K562 treated with DMSO at 1 percent for 24 hours (cell line): ENCODE data around the gene UNC79. TPM values are rescaled to one million over a fixed set of nuclear protein-coding genes. Genes with fewer than 3 reads are reported as not detected.

Source experiments
- total RNA-seq: library from RNA; unstranded; fragments of 300-600 nt; gene quantifications from 2 replicates; pipeline ENCODE4 v1.2.3, GENCODE V29; 2022; ENCODE audit warnings: low read depth; ENCODE audit not compliant: insufficient read depth

Gene UNC79
- total RNA-seq: 0.08 TPM in 1 of 2 replicates, not detected in the other

GRCh38 chr14:93430315-93431035, at the start of gene UNC79:
TSS of gene UNC79 (plus strand) at chr14:93430939. CDS start at chr14:93431030, 91 bp downstream.

Other genes starting within 250 kb of the UNC79 start
- 15.3 and 16.4 TPM in 2 replicates for gene MOAP1, start 246.0 kb upstream of the UNC79 start, total RNA-seq
- 19.8 and 23.5 TPM in 2 replicates for gene LYSET, start 245.6 kb upstream of the UNC79 start, total RNA-seq
- 7.8 and 13.3 TPM in 2 replicates for gene GON7, start 223.9 kb upstream of the UNC79 start, total RNA-seq
- gene UBR7, start 223.7 kb upstream of the UNC79 start, total RNA-seq: 23.6 and 25.4 TPM in 2 replicates
- gene BTBD7, start 97.9 kb upstream of the UNC79 start, total RNA-seq: 4.1 and 4.9 TPM in 2 replicates
- not detected in 2 replicates for gene COX8C, start 83.8 kb upstream of the UNC79 start, total RNA-seq